HG02763 (cell line): ENCODE data around the gene LRRC25.
"Not testable (repeated sequence)": the region's sequence is repeated elsewhere in the genome, so short reads cannot be mapped to it uniquely, and the experiment has no call there.

ENCODE experiments used
- ATAC-seq: cut with Tn5 transposase; IDR thresholded peaks from one replicate; pipeline ENCODE4 v1.9.1; 2021; ENCODE audit warnings: mild to moderate bottlenecking, moderate library complexity; ENCODE audit not compliant: unreplicated experiment

Gene LRRC25

DNA sequence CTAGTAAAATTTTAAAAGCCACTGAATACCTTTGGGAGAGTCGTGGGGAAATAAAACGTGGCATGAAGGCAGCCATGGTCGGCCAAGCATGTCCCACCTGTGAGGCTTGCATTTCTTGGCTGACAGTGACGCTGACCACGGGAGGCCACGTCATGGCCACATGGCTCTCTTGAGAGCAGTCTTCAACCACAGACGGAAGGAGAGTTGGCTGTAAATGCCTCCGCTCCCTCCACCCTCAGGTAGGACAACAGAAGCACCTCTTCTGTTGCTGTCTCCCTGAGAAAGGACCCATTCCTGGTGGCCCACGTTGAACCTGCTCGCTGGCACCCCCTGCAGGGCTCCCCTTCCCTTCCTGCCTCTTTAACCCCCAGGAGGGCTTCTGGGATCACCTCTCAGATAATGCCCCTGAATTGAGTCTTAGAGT lies 10.6 kb upstream of the LRRC25 start:
- ATAC-seq = no peak

DNA sequence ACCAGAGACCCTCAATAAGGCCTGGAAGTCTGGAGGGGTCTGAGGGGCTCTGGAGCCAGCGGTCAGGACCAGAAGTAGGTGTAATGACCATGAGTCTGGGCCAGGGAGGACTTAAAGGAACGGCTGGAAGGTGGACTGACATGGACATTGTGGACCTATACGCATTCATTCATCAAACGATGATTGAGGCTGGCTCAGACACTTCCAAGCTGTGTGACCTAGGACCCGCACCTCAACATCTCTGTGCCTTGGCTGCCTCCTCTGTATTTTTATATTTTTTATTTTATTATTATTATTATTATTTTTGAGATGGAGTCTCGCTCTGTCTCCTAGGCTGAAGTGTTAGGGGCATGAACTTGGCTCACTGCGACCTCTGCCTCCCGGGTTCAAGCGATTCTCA lies 9.3 kb upstream of the LRRC25 start:
- ATAC-seq = no peak

DNA sequence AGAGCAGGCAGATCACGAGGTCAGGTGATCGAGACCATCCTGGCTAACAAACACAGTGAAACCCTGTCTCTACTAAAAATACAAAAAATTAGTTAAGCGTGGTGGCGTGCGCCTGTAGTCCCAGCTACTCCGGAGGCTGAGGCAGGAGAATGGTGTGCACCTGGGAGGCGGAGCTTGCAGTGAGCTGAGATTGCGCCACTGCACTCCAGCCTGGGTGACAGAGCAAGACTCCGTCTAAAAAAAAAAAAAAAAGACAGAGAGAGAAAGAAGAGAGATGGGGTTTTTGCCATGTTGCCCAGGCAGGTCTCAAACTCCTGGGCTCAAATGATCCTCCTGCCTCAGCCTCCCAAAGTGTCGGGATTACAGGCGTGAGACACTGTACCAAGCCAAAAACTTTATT lies 8.3 kb upstream of the LRRC25 start:
- not testable (repeated sequence) for ATAC-seq

DNA sequence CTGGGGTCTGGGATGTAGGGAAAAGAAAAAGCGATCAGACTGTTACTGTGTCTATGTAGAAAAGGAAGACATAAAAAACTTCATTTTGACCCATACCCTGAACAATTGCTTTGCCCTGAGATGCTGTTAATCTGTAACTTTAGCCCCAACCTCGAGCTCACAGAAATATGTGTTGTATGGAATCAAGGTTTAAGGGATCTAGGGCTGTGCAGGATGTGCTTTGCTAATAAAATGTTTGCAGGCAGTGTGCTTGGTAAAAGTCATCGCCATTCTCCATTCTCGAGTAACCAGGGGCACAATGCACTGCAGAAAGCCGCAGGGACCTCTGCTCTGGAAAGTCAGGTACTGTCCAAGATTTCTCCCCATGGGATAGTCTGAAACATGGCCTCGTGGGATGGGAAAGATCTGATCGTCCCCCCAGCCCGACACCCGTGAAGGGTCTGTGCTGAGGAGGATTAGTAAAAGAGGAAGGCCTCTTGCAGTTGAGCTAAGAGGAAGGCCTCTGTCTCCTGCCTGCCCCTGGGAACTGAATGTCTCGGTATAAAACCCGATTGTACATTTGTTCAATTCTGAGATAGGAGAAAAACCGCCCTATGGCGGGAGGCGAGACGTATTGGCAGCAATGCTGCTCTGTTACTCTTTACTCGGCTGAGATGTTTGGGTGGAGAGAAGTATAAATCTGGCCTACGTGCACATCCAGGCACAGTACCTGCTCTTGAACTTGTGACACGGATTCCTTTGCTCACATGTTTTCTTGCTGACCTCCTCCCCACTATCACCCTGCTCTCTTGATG lies 5.2 kb upstream of the LRRC25 start:
- not testable (repeated sequence) for ATAC-seq

DNA sequence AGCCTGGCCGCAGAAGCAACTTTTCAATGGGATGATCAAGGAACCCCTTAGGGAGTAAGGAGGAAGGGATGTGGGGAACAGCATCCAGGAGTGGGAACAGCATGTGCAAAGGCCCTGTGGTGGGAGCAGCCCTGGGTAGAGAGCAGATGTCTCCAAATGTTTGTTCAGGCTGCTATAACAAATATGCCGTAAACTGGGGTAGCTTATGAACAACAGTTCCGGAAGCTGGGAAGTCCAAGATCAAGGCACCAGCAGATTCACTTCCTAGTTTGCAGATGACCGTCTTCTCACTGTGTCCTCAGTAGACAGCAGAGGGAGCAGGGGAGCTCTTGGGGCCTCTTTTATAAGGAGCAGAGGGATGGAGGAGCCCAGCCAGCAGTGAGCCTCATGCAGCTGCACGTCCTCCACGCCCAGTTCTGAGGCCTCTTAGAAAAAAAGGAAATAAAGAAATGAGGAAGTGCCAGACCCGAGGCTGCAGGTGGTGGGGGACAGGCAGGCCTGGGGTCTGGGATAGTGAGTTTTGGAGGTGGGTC lies 4.2 kb upstream of the LRRC25 start:
- ATAC-seq = peak; percentile 51

DNA sequence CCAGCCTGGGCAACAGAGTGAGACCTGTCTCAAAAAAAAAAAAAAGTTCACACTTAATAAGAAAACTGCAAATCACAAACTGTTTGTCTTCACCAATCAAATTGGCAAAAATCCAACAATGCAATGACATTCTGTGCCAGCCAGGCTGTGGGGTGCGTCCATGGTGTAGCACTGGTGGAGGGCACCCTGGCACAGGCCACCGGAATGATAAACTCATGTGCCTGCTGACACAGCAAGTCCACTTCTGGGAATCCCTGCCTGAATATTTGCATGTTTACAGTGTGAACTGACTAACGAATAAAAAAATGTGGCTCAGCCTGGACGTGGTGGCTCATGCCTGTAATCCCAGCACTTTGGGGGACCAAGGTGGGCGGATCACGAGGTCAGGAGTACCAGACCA lies 1.6 kb upstream of the LRRC25 start:
- no peak for ATAC-seq

DNA sequence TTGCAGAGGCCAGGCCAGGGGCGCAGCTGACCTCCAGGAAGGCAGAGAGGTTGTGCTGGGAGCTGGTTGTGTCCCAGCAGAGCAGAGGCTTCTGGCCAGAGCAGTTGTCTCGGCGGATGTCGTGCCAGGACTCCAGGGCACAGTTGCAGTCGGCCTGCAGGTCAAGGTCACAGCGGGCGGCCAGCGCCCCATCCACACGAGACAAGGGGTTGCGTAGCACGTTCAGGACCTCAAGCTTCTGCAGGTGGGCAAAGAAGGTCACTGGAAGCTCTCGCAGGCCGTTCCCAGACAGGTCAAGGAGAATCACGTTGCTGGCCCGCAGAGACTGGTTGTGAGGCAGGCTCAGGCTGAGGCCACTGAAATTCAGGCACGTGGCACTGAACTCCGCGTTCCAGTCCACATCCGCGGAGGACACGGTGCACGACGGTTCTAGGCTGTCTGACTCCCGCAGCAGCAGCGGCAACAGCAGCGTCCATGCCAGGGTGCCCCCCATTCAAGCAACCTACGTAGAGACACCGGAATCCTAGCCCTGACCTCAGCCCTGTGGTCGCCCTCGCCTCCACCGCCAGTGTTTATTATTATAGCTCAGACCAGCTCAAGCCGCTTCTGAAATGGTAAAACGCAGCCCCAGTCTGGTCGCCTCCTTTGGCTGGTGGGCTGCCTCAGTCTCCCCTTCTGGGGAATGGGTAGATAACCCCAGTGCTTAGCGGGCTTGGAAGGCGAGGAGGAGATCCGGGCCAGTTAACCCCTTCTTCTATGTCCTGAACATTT lies 766 bp downstream of the LRRC25 start:
- no peak for ATAC-seq

DNA sequence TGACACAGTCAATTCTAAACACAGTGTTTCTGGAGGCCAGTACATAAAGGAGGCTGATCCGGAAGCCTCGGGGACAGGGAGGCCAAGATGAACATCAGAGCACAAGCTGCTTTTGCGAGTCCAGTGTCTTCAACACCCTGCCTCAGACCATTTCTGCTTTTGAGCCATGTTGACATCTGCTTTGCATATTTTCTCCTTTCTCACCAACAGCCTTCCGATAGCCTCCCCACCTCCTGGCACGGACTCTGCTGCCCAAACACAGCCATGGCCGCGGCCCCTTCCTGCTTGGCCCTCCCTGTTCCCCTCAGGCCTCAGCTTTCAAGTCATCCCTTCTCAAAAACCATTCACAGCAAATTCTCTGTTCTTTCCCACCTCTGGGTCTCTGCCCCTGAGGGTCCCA lies 3.6 kb downstream of the LRRC25 start:
- ATAC-seq = no peak

DNA sequence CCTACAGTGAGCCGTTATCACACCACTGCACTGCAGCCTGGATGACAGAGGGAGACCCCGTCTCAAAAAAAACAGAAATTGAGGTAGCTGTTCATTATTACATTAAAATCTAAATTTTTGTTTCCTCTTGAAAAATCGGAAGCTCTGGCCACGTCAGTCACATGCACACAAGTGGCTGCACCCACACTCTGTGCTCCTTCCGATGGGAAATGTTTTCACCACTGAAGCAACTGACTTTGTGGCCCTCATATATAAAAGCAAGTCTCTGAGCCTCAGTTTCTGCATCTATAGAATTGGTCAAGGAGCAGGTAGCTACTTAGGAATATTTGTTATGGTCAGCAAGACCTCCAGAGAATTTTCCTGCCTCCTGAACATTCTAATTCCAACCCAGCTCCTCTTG lies 4.5 kb downstream of the LRRC25 start:
- ATAC-seq = no peak

DNA sequence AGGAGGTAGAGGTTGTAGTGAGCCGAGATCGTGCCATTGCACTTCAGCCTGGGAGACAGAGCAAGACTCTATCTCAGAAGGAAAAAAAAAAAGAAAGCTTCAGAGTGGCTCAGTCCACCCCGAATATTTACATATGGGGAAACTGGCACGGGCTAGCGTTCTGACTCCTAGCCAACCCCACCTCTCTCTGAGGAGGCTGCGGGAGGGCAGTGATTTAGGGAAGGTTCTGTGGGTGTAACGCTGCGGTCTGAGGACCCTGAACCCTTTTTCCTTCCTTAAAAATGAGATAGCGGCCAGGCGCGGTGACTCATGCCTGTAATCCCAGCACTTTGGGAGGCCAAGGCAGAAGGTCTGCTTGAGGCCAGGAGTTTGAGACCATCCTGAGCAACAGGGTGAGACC lies 5.0 kb downstream of the LRRC25 start:
- ATAC-seq = no peak

DNA sequence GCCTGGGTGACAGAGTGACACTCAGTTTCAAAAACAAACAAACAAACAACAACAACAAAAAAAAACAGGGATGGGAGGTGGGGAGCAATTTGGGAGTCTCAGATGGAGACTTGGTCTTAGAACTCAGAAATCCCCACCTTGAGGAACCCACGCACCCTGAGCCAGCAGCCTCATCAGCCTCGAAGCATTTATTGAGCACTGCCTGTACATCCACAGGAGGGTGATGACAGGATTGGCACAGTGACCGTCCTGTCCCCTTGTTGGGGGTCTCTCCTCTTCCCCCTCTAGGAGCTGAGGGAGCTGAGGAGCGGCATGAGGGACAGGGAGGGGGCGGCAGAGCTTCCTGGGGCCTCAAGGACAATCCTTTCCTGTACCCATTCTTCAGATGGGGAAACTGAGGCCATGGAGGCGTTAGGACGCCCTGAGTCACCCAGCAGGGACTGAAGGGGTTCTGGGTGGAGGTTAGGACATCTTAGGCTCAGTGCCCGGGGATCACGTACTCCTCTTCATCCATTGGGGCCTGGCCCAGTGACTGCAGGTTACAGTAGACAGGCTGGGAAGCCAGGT lies 5.8 kb downstream of the LRRC25 start:
- no peak for ATAC-seq

DNA sequence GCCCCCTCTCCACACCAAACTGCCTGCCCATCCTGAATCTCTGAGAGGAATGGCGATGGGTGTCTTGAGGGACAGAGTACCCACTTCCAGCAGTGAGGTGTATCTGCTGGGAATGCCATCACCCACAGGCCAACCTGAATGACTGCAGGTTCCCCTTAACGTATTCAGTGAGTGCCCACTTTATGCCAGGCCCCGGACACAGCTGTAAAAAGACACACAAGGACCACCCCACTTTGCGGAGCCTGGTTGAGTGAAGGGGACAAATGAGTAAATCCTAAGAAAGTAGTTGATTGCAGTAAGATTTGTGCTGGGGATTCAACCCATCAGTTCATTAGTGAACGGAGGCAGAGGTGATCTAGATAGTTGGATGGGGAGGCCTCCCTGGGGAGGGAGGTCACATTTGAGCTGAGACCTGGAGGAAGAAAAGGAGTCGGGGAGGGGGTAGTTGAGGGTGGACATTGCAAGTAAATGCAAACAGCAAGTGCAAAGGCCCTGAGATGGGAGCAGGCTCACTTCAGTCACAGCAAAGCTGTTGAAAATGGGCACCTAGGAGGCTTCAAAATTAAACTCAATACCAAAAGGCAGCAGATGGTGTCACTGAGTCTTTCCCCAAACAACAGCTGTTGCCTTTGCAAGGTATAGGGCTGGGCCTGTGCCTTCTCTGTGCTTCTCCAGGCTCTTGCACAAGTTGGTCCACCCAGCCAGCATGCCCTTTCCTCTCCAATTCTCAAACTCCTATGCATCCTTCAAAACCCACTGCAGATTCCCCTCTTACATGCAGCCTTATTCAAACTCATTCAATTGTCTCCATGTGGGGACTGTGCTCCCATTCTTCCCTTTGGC lies 7.1 kb downstream of the LRRC25 start:
- ATAC-seq = no peak

DNA sequence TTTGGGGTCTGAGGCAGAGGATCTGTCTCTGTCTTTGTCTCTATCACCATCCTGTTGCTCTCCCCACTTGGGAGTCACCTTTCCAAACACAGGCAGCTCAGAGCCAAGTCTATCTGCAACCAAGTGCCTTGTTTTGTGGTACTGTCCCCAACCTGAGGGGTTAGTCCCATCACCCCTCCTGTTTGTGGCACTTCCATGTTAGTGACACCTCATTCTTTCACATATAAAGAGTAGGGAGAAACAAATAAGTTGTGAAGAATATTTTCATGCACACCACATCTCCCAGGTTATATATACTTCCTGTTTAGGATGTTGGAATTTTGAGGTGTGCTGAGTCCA lies 7.7 kb downstream of the LRRC25 start:
- no peak for ATAC-seq

DNA sequence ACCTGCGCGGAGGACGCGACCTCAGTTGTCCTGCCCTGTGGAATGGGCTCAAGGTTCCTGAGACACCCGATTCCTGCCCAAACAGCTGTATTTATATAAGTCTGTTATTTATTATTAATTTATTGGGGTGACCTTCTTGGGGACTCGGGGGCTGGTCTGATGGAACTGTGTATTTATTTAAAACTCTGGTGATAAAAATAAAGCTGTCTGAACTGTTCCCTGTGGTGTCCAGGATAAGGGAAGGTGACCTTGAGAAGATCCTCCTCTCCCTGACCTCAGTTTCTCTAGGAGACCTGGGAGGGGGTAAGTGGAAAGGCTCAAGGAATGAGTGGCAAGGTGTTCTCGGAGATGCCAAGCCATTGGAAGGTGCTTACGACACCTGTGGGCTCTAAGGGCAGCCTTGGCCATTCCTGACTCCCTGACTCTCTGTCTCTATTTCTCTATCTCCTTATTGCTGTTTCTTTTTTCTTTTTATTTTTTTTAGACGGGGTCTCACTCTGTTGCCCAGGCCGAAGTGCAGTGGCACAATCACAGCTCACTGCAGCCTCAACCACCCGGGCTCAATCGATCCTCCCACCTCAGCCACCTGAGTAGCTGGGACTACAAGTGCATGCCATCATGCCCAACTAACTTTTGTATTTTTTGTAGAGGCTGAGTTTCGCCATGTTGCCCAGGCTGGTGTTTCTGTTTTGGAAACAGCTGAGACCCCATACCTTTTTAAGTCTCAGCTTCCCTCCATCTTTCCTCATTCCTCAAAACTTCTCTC lies 8.3 kb downstream of the LRRC25 start:
- ATAC-seq = no peak

DNA sequence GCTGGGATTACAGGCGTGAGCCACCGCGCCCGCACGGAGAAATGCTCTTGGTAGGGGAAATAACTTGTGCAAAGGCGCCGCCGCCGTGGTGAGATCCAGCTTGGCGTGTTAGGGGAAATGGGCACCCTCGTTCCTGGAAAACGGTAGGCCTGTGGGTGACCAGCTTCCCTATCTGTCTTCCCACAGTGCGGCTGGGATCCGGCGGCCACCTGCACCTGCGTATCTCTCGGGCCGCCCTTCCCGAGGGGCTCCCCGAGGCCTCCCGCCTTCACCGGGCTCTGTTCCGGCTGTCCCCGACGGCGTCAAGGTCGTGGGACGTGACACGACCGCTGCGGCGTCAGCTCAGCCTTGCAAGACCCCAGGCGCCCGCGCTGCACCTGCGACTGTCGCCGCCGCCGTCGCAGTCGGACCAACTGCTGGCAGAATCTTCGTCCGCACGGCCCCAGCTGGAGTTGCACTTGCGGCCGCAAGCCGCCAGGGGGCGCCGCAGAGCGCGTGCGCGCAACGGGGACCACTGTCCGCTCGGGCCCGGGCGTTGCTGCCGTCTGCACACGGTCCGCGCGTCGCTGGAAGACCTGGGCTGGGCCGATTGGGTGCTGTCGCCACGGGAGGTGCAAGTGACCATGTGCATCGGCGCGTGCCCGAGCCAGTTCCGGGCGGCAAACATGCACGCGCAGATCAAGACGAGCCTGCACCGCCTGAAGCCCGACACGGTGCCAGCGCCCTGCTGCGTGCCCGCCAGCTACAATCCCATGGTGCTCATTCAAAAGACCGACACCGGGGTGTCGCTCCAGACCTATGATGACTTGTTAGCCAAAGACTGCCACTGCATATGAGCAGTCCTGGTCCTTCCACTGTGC lies 9.1 kb downstream of the LRRC25 start:
- ATAC-seq = peak; percentile 57

DNA sequence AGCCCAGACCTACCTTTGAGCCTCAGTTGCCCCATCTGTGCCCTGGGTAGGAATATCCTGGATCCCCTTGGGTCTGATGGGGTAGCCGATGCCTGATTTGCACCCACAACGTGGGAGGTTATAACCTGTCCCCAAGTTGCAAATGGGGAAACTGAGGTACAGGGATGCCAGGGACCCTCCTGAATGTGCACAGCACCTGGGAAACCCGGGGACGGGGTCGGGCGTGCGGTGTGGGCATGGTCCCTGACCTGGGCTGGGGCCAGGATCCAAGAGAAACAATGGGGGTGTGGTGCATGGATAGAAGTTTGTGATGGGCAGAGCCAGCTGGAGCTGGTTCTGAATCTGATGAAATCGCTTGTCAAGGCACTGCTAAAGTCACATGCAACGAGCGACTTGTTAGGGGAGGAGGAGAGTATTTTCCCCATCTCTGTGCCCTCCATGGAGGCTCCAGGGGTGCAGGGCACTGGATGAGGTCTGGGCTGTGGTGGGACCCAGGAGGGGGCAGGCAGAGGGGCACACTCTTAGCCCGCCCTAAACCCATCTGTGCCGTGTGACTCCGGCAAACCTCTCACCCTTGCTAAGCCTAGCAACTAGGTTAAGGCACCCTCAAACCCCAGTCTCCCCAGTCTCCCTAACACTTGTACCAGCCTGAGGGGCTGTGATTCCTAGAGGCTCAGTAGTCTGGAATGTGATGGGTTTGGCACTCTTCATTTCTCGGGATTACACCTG lies 10.7 kb downstream of the LRRC25 start:
- no peak for ATAC-seq

DNA sequence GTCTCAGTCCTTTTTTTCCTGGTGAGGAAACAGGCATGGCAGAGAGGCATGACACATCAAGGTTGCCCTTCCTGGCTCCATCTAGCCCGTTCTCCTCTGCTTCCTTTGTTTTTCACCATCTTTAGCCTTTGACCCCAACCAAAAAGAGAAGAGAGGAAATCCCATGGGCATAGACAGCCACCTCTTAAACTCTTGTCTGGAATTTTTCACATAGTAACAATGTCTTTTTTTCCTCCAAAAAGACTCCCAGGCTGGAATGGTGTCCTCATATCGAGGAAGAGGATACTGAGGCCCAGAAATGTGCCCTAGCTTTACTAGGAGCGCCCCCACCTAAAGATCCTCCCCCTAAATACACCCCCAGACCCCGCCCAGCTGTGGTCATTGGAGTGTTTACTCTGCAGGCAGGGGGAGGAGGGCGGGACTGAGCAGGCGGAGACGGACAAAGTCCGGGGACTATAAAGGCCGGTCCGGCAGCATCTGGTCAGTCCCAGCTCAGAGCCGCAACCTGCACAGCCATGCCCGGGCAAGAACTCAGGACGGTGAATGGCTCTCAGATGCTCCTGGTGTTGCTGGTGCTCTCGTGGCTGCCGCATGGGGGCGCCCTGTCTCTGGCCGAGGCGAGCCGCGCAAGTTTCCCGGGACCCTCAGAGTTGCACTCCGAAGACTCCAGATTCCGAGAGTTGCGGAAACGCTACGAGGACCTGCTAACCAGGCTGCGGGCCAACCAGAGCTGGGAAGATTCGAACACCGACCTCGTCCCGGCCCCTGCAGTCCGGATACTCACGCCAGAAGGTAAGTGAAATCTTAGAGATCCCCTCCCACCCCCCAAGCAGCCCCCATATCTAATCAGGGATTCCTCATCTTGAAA lies 11.5 kb downstream of the LRRC25 start, which contains the start of gene GDF15:
GDF15 (plus strand) TSS at position 484 of the 868 bp plus-strand sequence; CDS start at position 516, 32 bp downstream.
- ATAC-seq = no peak

DNA sequence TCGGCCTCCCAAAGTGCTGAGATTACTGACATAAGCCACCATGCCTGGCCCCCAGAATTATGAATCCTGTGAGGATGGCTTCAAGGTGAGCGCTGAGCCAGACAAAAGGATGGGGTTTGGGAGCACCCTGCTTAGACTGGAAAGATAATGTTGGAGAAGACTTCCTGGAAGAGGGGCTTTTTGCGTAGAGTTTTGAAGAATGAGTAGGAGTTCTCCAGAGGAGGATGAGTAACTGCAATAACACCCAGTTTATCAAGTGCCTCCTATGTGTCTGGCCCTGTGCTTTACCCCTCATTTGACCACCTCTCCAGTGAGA lies 12.1 kb downstream of the LRRC25 start:
- no peak for ATAC-seq
